GM23338 (cell line): ENCODE results near the gene PDE1C. TPM values are rescaled to one million over a fixed set of nuclear protein-coding genes. Genes with fewer than 3 reads are reported as not detected.

Source experiments
- ATAC-seq: fragments of 200-7000 bp; cut with Tn5 transposase; 3 replicates; pipeline ENCODE4 v1.9.1; 2020
- DNase-seq: peaks from one replicate; pipeline ENCODE4 v3.0.0-alpha.2; 2015; ENCODE audit warnings: low spot score
- H2AFZ ChIP-seq: fragments of 200-600 bp; sonication (generic); 2 replicates; pipeline ENCODE4 v1.8.0; 2016; ENCODE audit warnings: antibody characterized with exemption, mild to moderate bottlenecking, moderate library complexity
- H3F3A ChIP-seq: fragments of 200-600 bp; sonication (generic); replicated peaks from 2 replicates; pipeline ENCODE4 v1.8.0; 2017; ENCODE audit warnings: antibody characterized with exemption, mixed run types, low read depth
- H3K27ac ChIP-seq: fragments of 200-600 bp; sonication (generic); 2 replicates; pipeline ENCODE4 v1.6.1; 2016; ENCODE audit warnings: low read depth
- H3K27me3 ChIP-seq: fragments of 200-600 bp; sonication (generic); 2 replicates; pipeline ENCODE4 v1.8.0; 2016; ENCODE audit warnings: mild to moderate bottlenecking, mixed run types, moderate library complexity; ENCODE audit not compliant: insufficient read depth
- H3K36me3 ChIP-seq: fragments of 200-600 bp; sonication (generic); 2 replicates; pipeline ENCODE4 v1.8.0; 2016; ENCODE audit warnings: mild to moderate bottlenecking; ENCODE audit not compliant: insufficient read depth
- H3K4me1 ChIP-seq: fragments of 200-600 bp; sonication (generic); 2 replicates; pipeline ENCODE4 v1.8.0; 2016; ENCODE audit warnings: mild to moderate bottlenecking, moderate library complexity; ENCODE audit not compliant: insufficient read depth
- H3K4me2 ChIP-seq: fragments of 200-600 bp; sonication (generic); 2 replicates; pipeline ENCODE4 v1.7.1; 2017; ENCODE audit warnings: mixed run types
- H3K4me3 ChIP-seq: fragments of 200-600 bp; sonication (generic); 2 replicates; pipeline ENCODE4 v1.6.1; 2016; ENCODE audit warnings: mixed run types
- H3K79me2 ChIP-seq: fragments of 200-600 bp; sonication (generic); replicated peaks from 2 replicates; pipeline ENCODE4 v1.8.0; 2017; ENCODE audit warnings: mild to moderate bottlenecking; ENCODE audit not compliant: insufficient read depth
- H3K9me2 ChIP-seq: fragments of 200-600 bp; sonication (generic); 2 replicates; pipeline ENCODE4 v1.8.0; 2017; ENCODE audit not compliant: insufficient read depth
- H4K20me1 ChIP-seq: fragments of 200-600 bp; sonication (generic); replicated peaks from 2 replicates; pipeline ENCODE4 v1.8.0; 2017; ENCODE audit warnings: mild to moderate bottlenecking; ENCODE audit not compliant: insufficient read depth
- H3K27ac Mint-ChIP-seq: 2 replicates; pipeline ENCODE4 v1.8.0; 2020; ENCODE audit warnings: inconsistent platforms, mild to moderate bottlenecking, moderate library complexity, mixed read lengths
- H3K27me3 Mint-ChIP-seq: 3 replicates; pipeline ENCODE4 v1.8.0; 2022; ENCODE audit warnings: low read depth, mild to moderate bottlenecking, moderate library complexity, mixed read lengths, inconsistent platforms; ENCODE audit not compliant: insufficient read depth, poor library complexity
- H3K36me3 Mint-ChIP-seq: 3 replicates; pipeline ENCODE4 v1.8.0; 2021; ENCODE audit warnings: low read depth, mild to moderate bottlenecking, inconsistent platforms, moderate library complexity, mixed read lengths
- H3K4me1 Mint-ChIP-seq: 3 replicates; pipeline ENCODE4 v1.8.0; 2020; ENCODE audit warnings: mild to moderate bottlenecking, inconsistent platforms, mixed read lengths
- H3K4me3 Mint-ChIP-seq: 3 replicates; pipeline ENCODE4 v1.8.0; 2021; ENCODE audit warnings: moderate library complexity, mild to moderate bottlenecking, inconsistent platforms, mixed read lengths
- H3K9me3 Mint-ChIP-seq: 3 replicates; pipeline ENCODE4 v1.8.0; 2020; ENCODE audit warnings: moderate library complexity, mild to moderate bottlenecking, inconsistent platforms, mixed read lengths
- CREB1 ChIP-seq: fragments of 250-450 bp; sonication (Bioruptor Pico); IDR thresholded peaks from 2 replicates; pipeline ENCODE4 v1.5.0; 2020; ENCODE audit warnings: low read depth, mild to moderate bottlenecking, moderate library complexity
- EZH2 ChIP-seq: fragments of 200-600 bp; sonication (generic); IDR thresholded peaks from one replicate; pipeline ENCODE4 v1.8.0; 2017; ENCODE audit warnings: antibody characterized with exemption, mild to moderate bottlenecking, low read depth; ENCODE audit not compliant: unreplicated experiment
- EZH2phosphoT487 ChIP-seq: fragments of 200-600 bp; sonication (generic); IDR thresholded peaks from one replicate; pipeline ENCODE4 v1.8.1; 2018; ENCODE audit warnings: antibody characterized with exemption; ENCODE audit not compliant: unreplicated experiment
- JUNB ChIP-seq: IDR thresholded peaks from one replicate; pipeline ENCODE4 v1.6.1; 2016; ENCODE audit warnings: antibody characterized with exemption; ENCODE audit not compliant: unreplicated experiment
- NANOG ChIP-seq: IDR thresholded peaks from 2 replicates; pipeline ENCODE4 v1.6.1; 2016; ENCODE audit warnings: antibody characterized with exemption, borderline replicate concordance
- POLR2AphosphoS5 ChIP-seq: IDR thresholded peaks from 2 replicates; pipeline ENCODE4 v1.6.1; 2016; ENCODE audit warnings: antibody characterized with exemption, low read depth
- STAT1 ChIP-seq: IDR thresholded peaks from one replicate; pipeline ENCODE4 v1.6.1; 2016; ENCODE audit warnings: antibody characterized with exemption; ENCODE audit not compliant: unreplicated experiment
- ZNF114 ChIP-seq: fragments of 250-450 bp; sonication (Bioruptor Pico); IDR thresholded peaks from 2 replicates; pipeline ENCODE4 v1.5.0; 2020; ENCODE audit warnings: mild to moderate bottlenecking, moderate library complexity
- ZNF331 ChIP-seq: fragments of 250-450 bp; sonication (Bioruptor Pico); IDR thresholded peaks from 2 replicates; pipeline ENCODE4 v1.5.0; 2020; ENCODE audit warnings: low read depth, mild to moderate bottlenecking, moderate library complexity
- polyA plus RNA-seq: library from polyadenylated mRNA; unstranded; fragments of >200 nt; fragmentation: Nextera tagmentation; extraction: Ambion mirVana; gene quantifications from 2 replicates; pipeline ENCODE4 v1.2.1, GENCODE V29; 2016
- total RNA-seq: library from RNA; depleted of rRNA; stranded (reverse); fragments of >200 nt; shearing (Covaris generic); gene quantifications from 2 replicates; pipeline ENCODE4 v1.2.3, GENCODE V29; 2014
- TF ChIP-seq, protein P1 (sequence below): IDR thresholded peaks from one replicate; pipeline ENCODE4 v1.6.1; 2018; ENCODE audit warnings: antibody characterized with exemption; ENCODE audit not compliant: unreplicated experiment
- TF ChIP-seq, protein P2 (sequence below), 2 experiments: fragments of 200-600 bp in 1 of 2; sonication (generic) in 1 of 2; conservative IDR thresholded peaks; 2 replicates each; pipeline versions ENCODE4 v1.5.1 to v1.6.1; 2016 to 2017; ENCODE audit warnings: antibody characterized with exemption in 2 of 2, low read depth in 2 of 2, mild to moderate bottlenecking in 2 of 2, moderate library complexity in 1 of 2
- TF ChIP-seq, protein P3 (sequence below): fragments of 250-450 bp; sonication (Bioruptor Pico); IDR thresholded peaks from 2 replicates; pipeline ENCODE4 v1.5.0; 2020; ENCODE audit warnings: mild to moderate bottlenecking, moderate library complexity
- TF ChIP-seq, protein P4 (sequence below): IDR thresholded peaks from 2 replicates; pipeline ENCODE4 v1.6.1; 2016; ENCODE audit warnings: antibody characterized with exemption

Gene PDE1C
- total and polyA plus RNA-seq, 2 experiments from 2014 or later: 0.28 TPM; not detected in 1

DNA sequence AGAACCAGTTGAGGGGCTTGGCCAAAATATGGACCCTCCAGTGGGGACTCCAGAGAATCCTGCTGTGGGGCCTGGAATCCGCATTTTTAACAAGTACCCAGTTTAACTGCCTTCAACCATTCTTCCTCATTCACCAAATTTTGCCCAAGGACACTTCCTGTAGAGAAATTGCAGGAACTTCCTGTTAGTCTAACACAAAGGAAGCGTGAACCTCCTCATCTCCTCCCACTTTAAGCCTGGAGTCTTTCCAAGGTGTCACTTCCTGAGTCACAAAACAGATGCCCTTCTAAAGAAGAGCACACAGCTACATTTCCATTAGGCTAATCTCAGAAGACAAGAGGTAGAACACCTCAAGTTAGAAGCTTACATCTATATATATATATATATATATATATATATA lies 194.8 kb downstream of the PDE1C start:
- Mint-ChIP-seq H3K27me3 (peaks cover 2% of the 10 kb centered on the region), H3K4me3 (no peak overlapping the region), H3K36me3 (no peaks in the 10 kb centered on the region), H3K27ac (no peak overlapping the region; the same call in 1 of the 2 replicates), H3K4me1 (peaks cover 4% of the 10 kb centered on the region; the same call in 2 of the 3 replicates), H3K9me3 (no peaks in the 10 kb centered on the region)
- Histone ChIP-seq H2AFZ (peak overlapping the region; percentile 64; the same call in 1 of the 2 replicates), H3K79me2 (no peaks in the 10 kb centered on the region), H3K27me3 (no peaks in the 10 kb centered on the region), H3K9me2 (no peaks in the 10 kb centered on the region; the same call in 1 of the 2 replicates), H3K4me2 (no peak overlapping the region), H3K4me1 (no peaks in the 10 kb centered on the region), H3K36me3 (no peaks in the 10 kb centered on the region), H4K20me1 (no peaks in the 10 kb centered on the region), H3F3A (no peaks in the 10 kb centered on the region), H3K4me3 (no peak overlapping the region), H3K27ac (no peak overlapping the region)
- TF ChIP-seq ZNF331 (CRISPR knock-in tag) (no peak), STAT1 (no peak), CREB1 (CRISPR knock-in tag) (no peak), EZH2phosphoT487 (no peak), EZH2 (no peak), NANOG (no peak), ZNF114 (no peak), JUNB (no peak), POLR2AphosphoS5 (no peak)
- TF ChIP-seq, protein P1, sequence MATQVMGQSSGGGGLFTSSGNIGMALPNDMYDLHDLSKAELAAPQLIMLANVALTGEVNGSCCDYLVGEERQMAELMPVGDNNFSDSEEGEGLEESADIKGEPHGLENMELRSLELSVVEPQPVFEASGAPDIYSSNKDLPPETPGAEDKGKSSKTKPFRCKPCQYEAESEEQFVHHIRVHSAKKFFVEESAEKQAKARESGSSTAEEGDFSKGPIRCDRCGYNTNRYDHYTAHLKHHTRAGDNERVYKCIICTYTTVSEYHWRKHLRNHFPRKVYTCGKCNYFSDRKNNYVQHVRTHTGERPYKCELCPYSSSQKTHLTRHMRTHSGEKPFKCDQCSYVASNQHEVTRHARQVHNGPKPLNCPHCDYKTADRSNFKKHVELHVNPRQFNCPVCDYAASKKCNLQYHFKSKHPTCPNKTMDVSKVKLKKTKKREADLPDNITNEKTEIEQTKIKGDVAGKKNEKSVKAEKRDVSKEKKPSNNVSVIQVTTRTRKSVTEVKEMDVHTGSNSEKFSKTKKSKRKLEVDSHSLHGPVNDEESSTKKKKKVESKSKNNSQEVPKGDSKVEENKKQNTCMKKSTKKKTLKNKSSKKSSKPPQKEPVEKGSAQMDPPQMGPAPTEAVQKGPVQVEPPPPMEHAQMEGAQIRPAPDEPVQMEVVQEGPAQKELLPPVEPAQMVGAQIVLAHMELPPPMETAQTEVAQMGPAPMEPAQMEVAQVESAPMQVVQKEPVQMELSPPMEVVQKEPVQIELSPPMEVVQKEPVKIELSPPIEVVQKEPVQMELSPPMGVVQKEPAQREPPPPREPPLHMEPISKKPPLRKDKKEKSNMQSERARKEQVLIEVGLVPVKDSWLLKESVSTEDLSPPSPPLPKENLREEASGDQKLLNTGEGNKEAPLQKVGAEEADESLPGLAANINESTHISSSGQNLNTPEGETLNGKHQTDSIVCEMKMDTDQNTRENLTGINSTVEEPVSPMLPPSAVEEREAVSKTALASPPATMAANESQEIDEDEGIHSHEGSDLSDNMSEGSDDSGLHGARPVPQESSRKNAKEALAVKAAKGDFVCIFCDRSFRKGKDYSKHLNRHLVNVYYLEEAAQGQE: no peak
- TF ChIP-seq, protein P2, sequence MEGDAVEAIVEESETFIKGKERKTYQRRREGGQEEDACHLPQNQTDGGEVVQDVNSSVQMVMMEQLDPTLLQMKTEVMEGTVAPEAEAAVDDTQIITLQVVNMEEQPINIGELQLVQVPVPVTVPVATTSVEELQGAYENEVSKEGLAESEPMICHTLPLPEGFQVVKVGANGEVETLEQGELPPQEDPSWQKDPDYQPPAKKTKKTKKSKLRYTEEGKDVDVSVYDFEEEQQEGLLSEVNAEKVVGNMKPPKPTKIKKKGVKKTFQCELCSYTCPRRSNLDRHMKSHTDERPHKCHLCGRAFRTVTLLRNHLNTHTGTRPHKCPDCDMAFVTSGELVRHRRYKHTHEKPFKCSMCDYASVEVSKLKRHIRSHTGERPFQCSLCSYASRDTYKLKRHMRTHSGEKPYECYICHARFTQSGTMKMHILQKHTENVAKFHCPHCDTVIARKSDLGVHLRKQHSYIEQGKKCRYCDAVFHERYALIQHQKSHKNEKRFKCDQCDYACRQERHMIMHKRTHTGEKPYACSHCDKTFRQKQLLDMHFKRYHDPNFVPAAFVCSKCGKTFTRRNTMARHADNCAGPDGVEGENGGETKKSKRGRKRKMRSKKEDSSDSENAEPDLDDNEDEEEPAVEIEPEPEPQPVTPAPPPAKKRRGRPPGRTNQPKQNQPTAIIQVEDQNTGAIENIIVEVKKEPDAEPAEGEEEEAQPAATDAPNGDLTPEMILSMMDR (conservative IDR thresholded peaks at IDR 0.05; ENCODE audit: low read depth in 2 of 2): no peak
- TF ChIP-seq, protein P3, sequence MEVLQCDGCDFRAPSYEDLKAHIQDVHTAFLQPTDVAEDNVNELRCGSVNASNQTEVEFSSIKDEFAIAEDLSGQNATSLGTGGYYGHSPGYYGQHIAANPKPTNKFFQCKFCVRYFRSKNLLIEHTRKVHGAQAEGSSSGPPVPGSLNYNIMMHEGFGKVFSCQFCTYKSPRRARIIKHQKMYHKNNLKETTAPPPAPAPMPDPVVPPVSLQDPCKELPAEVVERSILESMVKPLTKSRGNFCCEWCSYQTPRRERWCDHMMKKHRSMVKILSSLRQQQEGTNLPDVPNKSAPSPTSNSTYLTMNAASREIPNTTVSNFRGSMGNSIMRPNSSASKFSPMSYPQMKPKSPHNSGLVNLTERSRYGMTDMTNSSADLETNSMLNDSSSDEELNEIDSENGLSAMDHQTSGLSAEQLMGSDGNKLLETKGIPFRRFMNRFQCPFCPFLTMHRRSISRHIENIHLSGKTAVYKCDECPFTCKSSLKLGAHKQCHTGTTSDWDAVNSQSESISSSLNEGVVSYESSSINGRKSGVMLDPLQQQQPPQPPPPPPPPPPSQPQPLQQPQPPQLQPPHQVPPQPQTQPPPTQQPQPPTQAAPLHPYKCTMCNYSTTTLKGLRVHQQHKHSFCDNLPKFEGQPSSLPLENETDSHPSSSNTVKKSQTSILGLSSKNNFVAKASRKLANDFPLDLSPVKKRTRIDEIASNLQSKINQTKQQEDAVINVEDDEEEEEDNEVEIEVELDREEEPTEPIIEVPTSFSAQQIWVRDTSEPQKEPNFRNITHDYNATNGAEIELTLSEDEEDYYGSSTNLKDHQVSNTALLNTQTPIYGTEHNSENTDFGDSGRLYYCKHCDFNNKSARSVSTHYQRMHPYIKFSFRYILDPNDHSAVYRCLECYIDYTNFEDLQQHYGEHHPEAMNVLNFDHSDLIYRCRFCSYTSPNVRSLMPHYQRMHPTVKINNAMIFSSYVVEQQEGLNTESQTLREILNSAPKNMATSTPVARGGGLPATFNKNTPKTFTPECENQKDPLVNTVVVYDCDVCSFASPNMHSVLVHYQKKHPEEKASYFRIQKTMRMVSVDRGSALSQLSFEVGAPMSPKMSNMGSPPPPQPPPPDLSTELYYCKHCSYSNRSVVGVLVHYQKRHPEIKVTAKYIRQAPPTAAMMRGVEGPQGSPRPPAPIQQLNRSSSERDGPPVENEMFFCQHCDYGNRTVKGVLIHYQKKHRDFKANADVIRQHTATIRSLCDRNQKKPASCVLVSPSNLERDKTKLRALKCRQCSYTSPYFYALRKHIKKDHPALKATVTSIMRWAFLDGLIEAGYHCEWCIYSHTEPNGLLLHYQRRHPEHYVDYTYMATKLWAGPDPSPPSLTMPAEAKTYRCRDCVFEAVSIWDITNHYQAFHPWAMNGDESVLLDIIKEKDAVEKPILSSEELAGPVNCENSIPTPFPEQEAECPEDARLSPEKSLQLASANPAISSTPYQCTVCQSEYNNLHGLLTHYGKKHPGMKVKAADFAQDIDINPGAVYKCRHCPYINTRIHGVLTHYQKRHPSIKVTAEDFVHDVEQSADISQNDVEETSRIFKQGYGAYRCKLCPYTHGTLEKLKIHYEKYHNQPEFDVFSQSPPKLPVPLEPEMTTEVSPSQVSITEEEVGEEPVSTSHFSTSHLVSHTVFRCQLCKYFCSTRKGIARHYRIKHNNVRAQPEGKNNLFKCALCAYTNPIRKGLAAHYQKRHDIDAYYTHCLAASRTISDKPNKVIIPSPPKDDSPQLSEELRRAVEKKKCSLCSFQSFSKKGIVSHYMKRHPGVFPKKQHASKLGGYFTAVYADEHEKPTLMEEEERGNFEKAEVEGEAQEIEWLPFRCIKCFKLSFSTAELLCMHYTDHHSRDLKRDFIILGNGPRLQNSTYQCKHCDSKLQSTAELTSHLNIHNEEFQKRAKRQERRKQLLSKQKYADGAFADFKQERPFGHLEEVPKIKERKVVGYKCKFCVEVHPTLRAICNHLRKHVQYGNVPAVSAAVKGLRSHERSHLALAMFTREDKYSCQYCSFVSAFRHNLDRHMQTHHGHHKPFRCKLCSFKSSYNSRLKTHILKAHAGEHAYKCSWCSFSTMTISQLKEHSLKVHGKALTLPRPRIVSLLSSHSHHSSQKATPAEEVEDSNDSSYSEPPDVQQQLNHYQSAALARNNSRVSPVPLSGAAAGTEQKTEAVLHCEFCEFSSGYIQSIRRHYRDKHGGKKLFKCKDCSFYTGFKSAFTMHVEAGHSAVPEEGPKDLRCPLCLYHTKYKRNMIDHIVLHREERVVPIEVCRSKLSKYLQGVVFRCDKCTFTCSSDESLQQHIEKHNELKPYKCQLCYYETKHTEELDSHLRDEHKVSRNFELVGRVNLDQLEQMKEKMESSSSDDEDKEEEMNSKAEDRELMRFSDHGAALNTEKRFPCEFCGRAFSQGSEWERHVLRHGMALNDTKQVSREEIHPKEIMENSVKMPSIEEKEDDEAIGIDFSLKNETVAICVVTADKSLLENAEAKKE (CRISPR knock-in tag): no peak
- TF ChIP-seq, protein P4, sequence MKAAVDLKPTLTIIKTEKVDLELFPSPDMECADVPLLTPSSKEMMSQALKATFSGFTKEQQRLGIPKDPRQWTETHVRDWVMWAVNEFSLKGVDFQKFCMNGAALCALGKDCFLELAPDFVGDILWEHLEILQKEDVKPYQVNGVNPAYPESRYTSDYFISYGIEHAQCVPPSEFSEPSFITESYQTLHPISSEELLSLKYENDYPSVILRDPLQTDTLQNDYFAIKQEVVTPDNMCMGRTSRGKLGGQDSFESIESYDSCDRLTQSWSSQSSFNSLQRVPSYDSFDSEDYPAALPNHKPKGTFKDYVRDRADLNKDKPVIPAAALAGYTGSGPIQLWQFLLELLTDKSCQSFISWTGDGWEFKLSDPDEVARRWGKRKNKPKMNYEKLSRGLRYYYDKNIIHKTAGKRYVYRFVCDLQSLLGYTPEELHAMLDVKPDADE: no peak
- DNase-seq: no peak
- no peak for ATAC-seq
